ENCODE measurements around the gene CCDC8. TPM values are rescaled to one million over a fixed set of nuclear protein-coding genes. Genes with fewer than 3 reads are reported as not detected.

CCDC8 gene
- total RNA-seq, 1 experiment from 2014 or later = not detected

DNA sequence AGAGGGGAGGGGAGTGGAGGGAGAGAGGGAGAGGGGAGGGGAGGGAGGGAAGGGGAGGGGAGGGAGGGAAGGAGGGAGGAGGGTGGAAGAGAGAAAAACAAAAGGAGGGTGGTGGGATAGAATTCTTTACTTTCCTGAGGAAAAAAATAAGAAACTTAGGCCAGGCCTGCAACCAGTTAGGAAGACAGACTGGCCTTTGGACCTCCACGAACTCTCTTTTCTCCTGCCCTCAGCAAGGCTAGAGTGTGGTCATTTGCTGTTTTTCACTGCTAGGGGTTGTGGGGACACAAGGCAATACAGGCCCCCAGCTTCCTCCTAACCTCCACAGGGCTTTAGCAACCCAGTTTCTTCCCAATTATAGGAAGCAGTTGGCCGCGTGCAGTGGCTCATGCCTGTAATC lies 4.2 kb downstream of the CCDC8 start:
- Mint-ChIP-seq H3K36me3 (ENCODE audit: insufficient read depth, unreplicated experiment) (no peaks in the 10 kb centered on the region), H3K9me3 (ENCODE audit: unreplicated experiment) (no peaks in the 10 kb centered on the region), H3K27me3 (ENCODE audit: insufficient read depth, unreplicated experiment) (no peaks in the 10 kb centered on the region), H3K4me1 (ENCODE audit: insufficient read depth, unreplicated experiment) (no peaks in the 10 kb centered on the region), H3K27ac (ENCODE audit: low read depth, unreplicated experiment) (no peak overlapping the region), H3K4me3 (ENCODE audit: unreplicated experiment) (no peak overlapping the region)
- ChIA-PET CTCF (interaction anchor here (0.6 kb wide), 2 partner anchors 83 to 795 kb away, joined by 3 to 4 read pairs; no protein-coding TSS in a partner anchor), POLR2A (no interaction called here)
- BruUV-seq (replicated peaks) = no TSS peak
- no peak for TF ChIP-seq CTCF (IDR thresholded peaks at IDR 0.05; ENCODE audit: unreplicated experiment)
- intact Hi-C loops (cut with micrococcal nuclease) = no loop called here
- no peak for DNase-seq (ENCODE audit: unreplicated experiment)

DNA sequence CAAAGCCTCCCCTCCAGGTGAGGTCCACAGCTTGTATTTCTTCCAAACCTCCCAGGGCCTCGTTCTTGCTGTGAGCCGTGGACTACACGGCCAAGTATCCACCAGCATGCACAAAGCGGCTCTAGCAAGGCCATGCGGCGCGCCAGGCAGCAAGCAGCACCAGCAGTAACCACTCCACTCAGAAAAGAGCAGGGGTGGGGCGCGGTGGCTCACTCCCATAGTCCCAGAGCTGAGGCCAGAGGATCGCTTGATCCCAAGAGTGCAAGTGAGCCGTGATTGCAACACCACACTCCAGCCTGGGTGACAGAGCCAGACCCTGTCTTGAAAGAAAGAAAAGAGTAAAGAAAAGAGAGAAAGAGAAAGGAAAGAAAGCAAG lies 4.7 kb downstream of the CCDC8 start:
- no peaks in the 10 kb centered on the region for H3K4me1 Mint-ChIP-seq (ENCODE audit: insufficient read depth, unreplicated experiment)

DNA sequence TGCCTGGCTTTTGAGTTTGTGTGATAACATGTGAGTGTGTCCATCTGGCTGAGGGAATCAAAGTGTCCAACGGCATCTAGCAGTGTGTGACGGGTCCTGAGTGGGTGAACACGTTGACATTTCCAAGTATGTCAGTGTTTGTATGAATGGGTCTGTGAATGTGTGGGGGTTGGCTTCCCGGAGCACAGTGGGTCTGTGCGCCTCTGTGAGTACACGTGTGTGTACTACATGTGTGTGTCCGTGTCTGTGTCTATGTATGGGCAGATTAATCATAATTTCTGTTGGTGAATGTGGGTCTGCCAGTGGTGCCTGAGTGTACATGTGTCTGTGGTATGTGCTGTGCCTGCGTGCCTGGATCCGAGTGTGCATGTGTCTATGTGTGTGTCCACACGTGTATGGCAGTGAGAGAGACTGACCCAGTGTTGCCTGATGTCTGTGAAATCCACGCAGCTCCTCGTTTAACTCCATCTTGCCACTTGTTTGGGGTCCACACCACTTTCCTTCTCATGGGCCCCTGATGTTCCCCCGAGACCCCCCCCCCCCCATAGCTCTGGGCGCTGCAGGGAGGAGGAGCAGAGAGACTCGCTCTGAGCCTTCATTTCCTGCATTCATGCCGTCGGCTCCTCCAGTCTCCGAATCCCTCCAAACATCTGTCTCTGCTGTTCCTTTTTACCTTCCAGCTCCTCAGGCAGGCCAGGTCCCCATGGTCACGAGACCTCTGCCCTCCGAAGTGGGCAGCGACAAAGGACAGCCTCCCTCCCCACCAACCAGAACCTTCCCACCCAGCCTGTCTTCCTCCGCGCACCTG lies 5.3 kb downstream of the CCDC8 start:
- POLR2A ChIA-PET = interaction anchor here (0.6 kb wide), 1 partner anchor 177 kb away, joined by 3 read pairs; no protein-coding TSS in a partner anchor
- intact Hi-C loops (cut with micrococcal nuclease) = no loop called here
- H3K27ac Mint-ChIP-seq (ENCODE audit: low read depth, unreplicated experiment) = no peak overlapping the region

More for the DNA sequence above, 4.7 kb downstream of the CCDC8 start:
- BruUV-seq (replicated peaks) = no TSS peak
- no peaks in the 10 kb centered on the region for H3K27me3 Mint-ChIP-seq (ENCODE audit: insufficient read depth, unreplicated experiment)
- POLR2A ChIA-PET = no interaction called here
- no peaks in the 10 kb centered on the region for H3K9me3 Mint-ChIP-seq (ENCODE audit: unreplicated experiment)
- no peak overlapping the region for H3K4me3 Mint-ChIP-seq (ENCODE audit: unreplicated experiment)
- H3K27ac Mint-ChIP-seq (ENCODE audit: low read depth, unreplicated experiment) = no peak overlapping the region
- CTCF ChIA-PET = no interaction called here
- no peak for TF ChIP-seq CTCF (IDR thresholded peaks at IDR 0.05; ENCODE audit: unreplicated experiment)
- intact Hi-C loops (cut with micrococcal nuclease) = no loop called here
- DNase-seq (ENCODE audit: unreplicated experiment) = no peak
- no peaks in the 10 kb centered on the region for H3K36me3 Mint-ChIP-seq (ENCODE audit: insufficient read depth, unreplicated experiment)

More for the DNA sequence above, 5.3 kb downstream of the CCDC8 start:
- H3K9me3 Mint-ChIP-seq (ENCODE audit: unreplicated experiment) = no peaks in the 10 kb centered on the region
- no peak overlapping the region for H3K4me3 Mint-ChIP-seq (ENCODE audit: unreplicated experiment)
- CTCF ChIA-PET = interaction anchor here (0.8 kb wide), 1 partner anchor 79 kb away, joined by 3 read pairs; no protein-coding TSS in a partner anchor
- H3K4me1 Mint-ChIP-seq (ENCODE audit: insufficient read depth, unreplicated experiment) = no peaks in the 10 kb centered on the region
- no peaks in the 10 kb centered on the region for H3K36me3 Mint-ChIP-seq (ENCODE audit: insufficient read depth, unreplicated experiment)
- no peaks in the 10 kb centered on the region for H3K27me3 Mint-ChIP-seq (ENCODE audit: insufficient read depth, unreplicated experiment)
- no peak for TF ChIP-seq CTCF (IDR thresholded peaks at IDR 0.05; ENCODE audit: unreplicated experiment)
- no peak for DNase-seq (ENCODE audit: unreplicated experiment)
- BruUV-seq (replicated peaks) = no TSS peak
